H4 (cell line): ENCODE data around the gene ABCA5. TPM values are rescaled to one million over a fixed set of nuclear protein-coding genes. Genes with fewer than 3 reads are reported as not detected.

Source experiments
- DNase-seq: peaks from one replicate; pipeline ENCODE4 v3.0.0-alpha.2; 2015; ENCODE audit warnings: low spot score
- total RNA-seq: library from RNA; depleted of rRNA; stranded (reverse); fragments of >200 nt; shearing (Covaris generic); gene quantifications from 2 replicates; pipeline ENCODE4 v1.2.3, GENCODE V29; 2014; rRNA removed

The ABCA5 gene, protein sequence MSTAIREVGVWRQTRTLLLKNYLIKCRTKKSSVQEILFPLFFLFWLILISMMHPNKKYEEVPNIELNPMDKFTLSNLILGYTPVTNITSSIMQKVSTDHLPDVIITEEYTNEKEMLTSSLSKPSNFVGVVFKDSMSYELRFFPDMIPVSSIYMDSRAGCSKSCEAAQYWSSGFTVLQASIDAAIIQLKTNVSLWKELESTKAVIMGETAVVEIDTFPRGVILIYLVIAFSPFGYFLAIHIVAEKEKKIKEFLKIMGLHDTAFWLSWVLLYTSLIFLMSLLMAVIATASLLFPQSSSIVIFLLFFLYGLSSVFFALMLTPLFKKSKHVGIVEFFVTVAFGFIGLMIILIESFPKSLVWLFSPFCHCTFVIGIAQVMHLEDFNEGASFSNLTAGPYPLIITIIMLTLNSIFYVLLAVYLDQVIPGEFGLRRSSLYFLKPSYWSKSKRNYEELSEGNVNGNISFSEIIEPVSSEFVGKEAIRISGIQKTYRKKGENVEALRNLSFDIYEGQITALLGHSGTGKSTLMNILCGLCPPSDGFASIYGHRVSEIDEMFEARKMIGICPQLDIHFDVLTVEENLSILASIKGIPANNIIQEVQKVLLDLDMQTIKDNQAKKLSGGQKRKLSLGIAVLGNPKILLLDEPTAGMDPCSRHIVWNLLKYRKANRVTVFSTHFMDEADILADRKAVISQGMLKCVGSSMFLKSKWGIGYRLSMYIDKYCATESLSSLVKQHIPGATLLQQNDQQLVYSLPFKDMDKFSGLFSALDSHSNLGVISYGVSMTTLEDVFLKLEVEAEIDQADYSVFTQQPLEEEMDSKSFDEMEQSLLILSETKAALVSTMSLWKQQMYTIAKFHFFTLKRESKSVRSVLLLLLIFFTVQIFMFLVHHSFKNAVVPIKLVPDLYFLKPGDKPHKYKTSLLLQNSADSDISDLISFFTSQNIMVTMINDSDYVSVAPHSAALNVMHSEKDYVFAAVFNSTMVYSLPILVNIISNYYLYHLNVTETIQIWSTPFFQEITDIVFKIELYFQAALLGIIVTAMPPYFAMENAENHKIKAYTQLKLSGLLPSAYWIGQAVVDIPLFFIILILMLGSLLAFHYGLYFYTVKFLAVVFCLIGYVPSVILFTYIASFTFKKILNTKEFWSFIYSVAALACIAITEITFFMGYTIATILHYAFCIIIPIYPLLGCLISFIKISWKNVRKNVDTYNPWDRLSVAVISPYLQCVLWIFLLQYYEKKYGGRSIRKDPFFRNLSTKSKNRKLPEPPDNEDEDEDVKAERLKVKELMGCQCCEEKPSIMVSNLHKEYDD (N-terminal part only)
- 2.6 and 2.7 TPM in 2 replicates for total RNA-seq

DNA sequence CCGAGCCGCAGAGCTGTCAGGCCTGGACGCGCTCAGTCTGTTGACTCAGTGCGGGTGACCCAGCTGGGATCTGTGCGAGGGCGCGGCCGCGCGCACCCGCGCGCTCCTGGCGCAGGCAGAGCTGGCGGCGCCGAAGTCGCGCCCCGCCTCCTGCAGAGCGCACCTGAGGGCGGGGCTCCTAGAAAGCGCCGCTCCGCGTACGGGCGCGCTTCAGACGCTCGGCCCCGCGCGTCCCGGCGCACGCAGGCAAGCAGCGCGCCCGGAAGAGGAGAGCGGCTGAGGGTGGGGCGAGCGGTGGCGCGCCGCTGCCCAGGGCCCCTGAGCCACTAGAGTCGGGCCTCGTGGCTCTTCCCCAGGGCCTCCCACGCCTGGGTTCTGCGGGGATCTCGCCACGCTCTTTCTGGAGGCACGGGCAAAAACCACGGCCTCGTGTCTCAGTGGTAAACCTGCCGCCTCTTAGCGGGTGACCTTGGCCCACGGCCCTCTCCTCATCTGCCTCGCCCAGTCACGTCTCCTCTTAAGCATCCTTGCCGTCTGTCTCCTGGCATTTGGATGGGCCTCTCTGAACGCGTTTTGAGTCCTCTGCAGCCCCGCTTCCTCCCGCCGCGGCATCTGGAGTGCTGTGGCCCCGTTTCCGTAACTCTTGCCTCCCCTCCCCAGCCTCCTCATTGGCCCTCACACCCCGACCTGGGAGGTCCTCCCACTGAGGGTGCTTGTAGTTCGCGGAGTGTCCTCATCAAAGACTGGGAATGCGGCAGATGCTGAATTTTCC lies at the start of gene ABCA5:
Gene ABCA5 (minus strand): TSS at position 74 of the 772 bp plus-strand sequence. CDS start 12,718 bp downstream, outside the sequence.
- DNase-seq: peak; percentile 88

DNA sequence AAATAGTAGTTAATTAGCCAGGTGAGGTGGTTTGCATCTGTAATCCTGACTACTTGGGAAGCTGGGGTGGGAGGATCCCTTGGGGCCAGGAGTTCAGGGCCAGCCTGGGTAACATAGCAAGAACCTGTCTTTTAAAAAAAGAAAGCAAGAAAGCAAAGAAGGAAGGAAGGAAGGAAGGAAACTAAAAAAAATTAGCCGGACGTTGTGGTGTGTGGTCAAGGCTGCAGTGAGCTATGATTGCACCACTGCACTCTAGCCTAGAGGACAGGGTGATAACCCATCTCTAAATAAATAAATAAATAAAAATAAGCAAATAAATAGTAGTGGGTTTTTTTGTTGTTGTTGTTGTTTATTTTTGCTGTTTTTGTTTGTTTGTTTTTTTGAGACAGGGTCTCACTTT lies 48.3 kb upstream of the ABCA5 start:
- no peak for DNase-seq

DNA sequence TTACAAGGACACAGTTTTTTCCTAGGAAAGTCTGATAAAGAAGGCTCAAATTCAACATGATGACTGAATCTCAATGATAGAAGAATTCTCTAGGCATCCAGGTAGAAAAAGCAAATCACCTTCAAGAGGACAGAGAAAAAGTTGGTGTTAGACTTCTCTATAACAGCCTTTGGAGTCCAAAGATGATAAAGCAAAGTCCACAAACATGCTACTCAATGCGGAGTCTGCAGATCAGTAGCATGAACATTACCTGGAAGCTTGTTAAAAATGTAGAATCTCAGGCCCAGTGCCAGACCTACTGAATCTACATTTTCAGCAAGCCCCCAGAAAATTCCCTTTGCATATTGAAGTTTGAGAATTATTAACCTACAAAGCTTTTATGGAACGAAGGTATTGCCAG lies 46.1 kb upstream of the ABCA5 start:
- no peak for DNase-seq

DNA sequence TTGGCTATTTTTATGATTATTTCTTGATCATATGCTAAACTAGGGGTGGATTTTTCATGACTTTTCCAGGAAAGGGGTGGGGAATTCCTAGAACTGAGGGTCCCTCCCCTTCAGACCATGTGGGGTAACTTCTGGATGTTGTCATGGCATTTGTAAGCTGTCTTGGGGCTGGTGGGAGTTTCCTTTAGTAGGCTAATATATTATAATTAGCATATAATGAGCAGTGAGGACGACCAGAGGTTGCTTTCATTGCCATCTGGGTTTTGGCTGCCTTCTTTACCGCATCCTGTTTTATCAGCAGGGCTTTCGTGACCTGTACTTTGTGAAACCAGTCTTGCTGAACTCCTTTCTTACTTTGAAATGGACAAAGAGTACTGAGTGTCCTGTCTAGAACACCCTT lies 40.4 kb upstream of the ABCA5 start:
- no peak for DNase-seq

DNA sequence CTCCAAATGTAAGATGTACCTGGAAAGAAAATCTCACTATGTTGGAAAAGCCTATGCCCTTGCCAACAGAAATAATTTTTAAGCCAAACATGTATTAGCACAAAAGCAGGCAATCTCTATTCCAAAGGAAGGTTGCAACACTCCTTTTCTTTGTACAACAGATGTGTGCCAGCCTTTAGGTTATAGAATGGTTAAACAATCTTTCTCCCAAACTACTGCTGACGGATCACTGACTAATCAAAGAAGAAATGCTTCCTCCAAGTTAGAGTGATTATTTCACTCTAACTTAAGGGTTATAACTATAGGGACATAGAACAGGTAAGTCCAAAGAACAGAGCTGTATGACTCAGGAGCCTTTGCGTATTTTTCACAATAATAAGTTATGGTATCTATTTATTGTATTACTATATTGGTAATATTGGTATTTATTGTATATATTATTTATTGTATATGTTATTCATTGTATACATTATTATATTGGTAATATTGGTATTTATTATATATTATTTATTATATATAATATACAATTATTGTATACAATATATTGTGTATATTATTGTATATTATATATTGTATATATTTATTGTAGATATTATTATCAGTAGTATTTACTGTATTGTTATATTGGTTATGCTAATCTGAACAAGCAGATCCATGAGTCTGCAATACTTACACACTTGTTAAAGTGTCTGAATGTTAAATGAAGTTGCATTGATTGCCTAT lies 36.7 kb upstream of the ABCA5 start:
- DNase-seq: no peak

DNA sequence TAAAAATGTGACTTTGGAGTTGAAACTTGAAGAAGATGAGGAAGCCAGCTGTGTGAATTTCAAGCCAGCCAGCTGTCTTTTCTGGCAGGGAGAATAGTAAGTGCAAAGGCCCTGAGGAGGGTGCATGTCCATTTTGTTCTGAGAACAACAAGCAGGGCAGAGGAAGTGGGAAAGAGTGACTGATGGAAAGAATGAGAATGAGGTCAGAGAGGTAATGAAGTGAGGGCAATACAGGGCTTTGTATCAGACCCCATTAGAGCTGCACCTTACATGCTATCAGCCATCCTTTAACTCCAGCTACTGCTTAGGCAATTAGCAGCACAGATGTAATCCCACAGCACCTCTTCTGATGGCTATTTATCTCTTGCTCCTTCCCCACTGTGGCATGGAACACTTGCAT lies 34.2 kb upstream of the ABCA5 start:
- no peak for DNase-seq

DNA sequence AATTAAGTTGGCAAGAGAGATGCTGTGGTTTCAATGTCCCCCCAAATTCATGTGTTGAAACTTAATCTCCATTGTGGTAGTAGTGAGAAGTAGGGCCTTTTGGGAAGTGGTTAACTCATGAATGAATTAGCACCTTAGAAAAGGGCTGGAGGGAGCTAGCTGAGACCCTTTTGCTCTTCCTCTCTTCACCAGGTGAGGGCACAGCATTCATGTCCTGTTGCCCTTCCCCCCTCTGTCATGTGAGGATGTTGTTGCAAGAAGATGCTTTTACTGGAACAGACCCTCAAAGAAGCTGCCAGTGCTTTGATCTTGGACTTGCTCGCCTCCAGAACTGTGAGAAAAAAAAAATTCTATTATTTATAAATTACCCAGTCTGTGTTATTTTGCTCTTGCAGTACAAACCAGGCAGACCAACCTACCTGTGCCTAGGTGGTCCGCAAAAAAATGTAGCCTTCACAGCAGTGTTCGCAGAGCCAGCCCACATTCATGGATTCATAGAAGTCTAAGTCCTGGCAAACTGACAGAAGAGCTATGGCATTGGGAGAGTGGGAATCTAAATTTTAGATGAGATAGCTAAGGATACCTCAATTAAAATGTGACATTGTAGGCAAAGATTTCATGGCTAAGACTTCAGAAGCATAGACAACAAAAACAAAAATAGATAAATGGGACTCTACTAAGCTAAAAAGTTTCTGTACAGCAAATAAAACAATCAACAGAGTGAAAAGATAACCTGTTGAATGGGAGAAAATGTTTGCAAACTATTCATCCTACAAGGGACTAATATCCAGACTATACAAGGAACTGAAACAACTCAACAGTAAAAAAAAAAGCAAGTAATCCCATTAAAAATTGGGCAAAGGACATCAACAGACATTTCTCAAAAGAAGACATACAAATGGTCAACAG lies 32.0 kb upstream of the ABCA5 start:
- DNase-seq: peak; percentile 30

DNA sequence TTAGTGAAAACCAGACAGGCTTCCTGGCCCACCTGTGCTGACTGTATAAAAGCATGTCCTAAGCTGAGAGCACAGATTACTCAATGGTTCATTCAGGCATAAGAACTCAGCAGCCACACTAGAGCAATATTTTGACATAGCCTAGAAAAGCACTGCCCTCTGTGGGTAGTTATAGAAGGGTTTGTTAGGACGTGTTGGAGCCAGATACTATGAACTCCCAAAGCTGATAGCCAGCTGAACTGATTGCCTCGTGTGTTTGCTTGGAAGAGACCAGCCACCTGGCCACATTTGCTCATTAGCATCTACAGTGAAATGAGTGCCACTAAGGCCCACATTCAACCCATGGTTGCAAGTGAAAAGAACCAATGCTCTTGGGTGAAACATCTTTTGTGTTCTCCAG lies 30.8 kb upstream of the ABCA5 start:
- no peak for DNase-seq

DNA sequence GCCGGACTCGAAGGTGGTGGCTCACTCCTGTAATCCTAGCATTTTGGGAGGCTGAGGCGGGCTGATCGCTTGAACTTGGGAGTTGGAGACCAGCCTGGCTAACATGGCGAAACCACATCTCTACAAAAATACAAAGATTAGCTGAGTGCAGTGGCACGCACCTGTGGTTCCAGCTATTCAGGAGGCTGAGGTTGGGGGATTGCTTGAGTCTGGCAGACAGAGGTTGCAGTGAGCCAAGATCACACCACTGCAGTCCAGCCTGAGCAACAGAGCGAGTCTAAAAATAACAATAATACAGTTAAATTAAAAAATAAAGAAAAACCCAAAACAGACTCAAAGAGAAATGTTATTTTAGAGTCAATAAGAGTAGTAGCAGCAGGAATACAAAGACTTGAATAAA lies 29.7 kb upstream of the ABCA5 start:
- DNase-seq: no peak

DNA sequence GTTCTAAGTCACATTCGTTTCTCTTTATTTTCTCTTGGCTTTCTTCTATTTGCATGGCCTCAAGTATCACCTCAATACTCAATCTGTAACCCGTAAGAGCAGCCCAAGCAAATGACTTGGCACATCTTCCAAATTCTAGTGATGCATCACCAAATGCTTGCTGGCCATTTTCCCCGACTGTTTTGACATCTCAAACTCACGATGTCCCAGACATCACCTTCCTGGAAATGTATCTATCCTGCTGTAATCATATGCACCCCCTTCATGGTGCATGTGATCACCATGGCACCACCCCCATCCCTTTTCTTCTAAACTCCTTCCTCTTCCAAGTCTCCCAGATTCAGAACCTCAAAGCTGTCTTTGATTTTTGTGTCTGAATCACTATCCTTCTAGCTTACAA lies 24.0 kb upstream of the ABCA5 start:
- DNase-seq: no peak

DNA sequence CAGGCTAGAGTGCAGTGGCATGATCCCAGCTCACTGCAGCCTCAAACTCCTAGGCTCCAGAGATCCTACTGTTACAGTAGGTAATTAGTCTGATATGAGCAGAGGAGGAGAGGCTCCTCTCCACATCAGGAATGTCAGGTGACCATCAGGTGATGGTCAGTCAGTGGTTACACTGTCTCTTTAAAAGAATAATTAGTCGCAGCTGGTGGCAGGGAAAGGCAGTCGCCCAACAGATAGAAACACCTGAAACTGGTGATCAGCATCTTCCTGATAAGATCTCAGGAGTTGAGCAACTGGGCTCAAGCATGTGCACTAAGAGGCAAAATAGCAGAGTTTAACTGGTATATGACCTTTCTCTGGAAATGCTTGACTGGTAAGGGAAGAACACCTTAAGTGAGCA lies 21.5 kb upstream of the ABCA5 start:
- DNase-seq: no peak

DNA sequence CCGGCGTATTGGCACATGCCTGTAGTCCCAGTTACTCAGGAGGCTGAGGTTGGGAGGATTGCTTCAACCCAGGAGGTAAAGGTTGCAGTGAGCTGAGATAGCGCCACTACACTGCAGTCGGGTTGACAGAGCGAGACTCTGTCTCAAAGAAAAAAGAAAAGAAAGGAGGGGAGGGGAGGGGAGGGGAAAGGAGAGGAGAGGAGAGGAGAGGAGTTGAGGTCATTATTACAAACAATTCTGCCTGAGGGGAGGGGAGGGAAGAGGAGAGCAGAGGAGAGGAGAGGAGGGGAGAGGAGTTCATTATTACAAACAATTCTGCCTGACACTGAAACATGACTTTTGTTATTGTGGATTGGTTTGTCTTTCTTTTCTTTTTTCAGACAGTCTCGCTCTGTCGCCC lies 19.8 kb upstream of the ABCA5 start:
- DNase-seq: no peak

DNA sequence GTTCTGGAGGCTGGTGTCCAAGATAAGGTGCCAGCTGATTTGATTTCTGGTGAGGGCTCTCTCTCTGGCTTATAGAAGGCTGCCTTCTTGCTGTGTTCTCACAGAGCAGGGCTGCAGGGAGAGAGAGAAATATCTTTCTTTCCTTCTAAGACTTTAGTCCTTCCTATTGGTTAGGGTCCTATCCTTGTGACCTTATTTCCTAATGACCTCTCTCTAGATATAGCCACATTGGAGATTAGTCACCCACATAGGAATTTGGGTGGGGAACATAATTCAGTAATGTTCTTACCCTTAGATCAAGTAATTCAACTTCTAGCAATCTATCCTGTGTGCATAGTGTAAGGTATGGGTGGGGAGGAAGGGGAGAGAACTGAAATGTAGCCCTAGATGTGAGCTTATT lies 18.0 kb upstream of the ABCA5 start:
- DNase-seq: no peak

DNA sequence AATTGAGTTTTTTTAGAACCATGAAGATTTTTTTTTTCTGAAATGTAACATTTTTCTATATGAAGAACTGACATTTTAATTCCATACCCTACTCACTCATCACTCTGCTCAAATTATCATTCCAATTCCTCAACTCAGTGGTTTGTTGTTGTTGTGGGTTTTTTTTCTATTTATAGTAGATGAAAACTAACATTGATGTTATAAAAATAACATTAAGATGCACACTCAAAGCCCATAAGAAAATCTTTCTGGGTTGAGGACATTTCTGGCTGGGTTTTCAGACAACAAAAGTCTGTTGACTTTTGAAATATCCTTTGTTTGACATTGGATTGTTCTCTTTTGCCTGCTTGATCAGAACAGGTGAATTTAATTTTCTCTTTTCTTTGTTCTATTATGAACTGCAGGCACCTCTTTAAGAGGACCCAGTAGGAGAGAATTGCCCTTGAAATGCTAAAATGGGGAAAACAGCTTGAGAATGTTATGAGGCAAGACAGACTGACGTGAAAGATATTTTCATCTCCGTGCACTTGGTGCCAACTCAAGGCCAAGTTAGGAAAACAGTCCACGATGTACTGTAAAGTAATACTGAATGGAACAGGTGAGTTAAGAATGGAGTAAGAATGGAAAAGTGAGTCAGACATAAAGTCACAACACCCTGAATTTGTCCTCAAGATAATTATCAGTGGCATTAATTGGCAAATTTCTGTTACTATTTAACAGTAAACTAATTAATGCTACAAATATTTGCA lies 16.1 kb upstream of the ABCA5 start:
- DNase-seq: no peak

DNA sequence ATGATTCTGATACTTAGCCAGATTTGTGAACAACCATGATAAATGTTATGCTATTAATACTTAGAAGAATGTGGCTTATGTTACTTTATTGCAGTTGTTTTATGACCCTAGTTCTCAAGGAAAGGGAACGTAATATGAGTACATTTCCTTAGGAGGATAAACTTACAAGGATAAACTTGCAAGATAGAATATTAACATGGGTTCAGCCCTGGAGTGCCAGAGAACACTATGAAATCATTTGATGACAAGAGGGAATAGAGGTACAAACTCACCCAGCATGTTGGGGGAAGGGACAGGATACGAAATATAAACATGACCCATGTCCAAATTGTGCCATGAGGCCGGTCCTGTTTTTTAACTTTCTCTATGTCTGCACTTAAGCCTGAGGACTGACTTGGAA lies 13.0 kb upstream of the ABCA5 start:
- no peak for DNase-seq

DNA sequence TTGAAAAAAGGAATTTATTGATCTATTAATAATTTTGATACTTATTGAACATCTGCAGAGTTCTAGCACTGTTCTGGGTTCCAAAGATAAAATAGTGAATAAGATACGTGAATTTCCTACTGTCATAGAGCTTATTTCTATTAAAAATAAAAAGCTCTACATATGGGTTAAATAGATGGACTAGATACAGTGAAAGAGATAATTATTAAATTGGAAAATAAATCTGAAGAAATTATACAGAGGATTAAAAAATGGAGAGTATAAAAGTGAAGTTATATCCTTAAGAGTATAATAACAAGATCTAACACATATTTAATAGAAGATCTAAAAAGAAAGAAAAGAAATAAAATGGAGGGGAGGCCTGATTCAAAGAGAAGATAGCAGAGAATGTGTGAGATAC lies 10.1 kb upstream of the ABCA5 start:
- no peak for DNase-seq

DNA sequence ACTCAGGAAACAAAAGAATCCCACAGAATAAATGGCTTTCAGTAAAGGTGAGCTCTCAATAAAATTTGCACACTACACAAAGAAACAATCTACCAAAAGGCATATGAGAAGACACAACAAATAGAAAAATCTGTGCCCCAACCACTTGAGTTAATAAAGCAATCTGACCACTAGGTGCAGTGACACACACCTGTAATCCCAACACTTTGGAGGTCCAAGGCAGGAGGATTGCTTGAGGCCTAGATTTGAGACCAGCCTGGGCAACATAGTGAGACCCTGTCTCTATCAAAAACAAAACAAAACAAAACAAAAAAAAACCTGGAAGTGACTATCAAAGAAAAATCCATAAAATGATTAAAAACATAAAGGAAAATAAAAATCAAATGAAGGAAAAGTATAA lies 9.6 kb upstream of the ABCA5 start:
- no peak for DNase-seq

DNA sequence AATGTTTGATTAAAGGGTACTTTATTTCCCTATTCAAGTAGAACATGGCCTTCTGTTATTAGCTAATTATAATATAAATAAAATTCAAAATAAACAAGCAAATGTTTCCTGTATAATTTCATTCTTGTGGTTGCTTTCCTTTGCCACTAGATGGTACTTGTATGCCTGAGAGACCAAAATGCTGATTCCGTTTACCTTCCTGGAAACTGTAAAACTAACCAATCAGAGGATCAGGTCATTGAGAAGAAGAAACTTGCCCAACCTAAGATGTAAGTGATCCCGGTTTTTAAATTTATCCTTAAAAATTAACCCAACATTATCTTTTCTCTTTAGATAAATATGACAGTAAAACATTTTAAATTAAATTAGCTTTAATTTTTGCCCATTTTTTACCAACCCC lies 8.1 kb upstream of the ABCA5 start:
- DNase-seq: peak; percentile 79

DNA sequence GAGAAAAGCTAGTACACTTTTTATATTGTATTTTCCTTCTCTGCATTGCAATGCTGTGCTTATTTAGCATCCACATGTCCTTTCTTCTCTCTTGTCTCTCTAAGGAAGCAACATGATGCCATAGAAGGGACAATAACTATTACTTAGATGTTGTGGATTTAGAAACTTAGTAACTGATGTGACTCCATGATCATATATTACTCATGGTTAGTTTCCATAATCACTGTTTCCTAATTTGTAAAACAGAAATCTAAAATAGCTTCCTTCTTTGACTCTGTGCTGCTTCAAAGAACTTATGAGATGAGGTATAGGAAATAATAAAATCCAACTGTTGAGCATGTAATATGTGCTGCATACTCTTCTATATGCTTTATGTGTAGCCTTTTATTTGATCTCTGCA lies 6.6 kb upstream of the ABCA5 start:
- no peak for DNase-seq
